ENCODE measurements around the gene TFEB.

Gene TFEB

DNA sequence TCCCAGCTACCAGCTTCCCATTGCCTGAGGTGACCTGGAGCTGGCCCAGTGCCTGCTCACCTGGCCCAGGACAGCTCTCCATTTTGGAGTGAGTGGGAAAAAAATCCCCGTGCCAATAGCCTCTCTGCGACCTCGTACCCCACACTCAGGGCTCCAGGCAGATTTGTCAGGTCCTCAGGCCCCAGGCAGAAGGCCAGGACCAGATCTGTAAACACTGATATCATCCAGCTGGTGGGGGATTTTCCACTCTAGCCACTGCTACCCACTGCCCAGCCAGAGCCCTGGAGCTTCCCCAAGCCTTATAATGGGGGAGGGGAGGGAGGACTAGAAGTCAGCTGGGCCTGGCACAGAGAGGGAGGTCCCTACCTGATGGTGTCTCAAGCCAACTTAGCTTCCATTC lies 13.1 kb upstream of the TFEB start:
- no peak overlapping the region for H3K27ac Mint-ChIP-seq
- no peak overlapping the region for H3K4me3 Mint-ChIP-seq
- H3K27me3 Mint-ChIP-seq = peaks cover 5% of the 10 kb centered on the region
- H3K4me1 Mint-ChIP-seq = no peaks in the 10 kb centered on the region
- no peaks in the 10 kb centered on the region for H3K9me3 Mint-ChIP-seq
- ATAC-seq (no peak), DNase-seq (no peak)

- no peaks in the 10 kb centered on the region for H3K9me3 Mint-ChIP-seq
- peaks cover under 1% of the 10 kb centered on the region for H3K27me3 Mint-ChIP-seq
- H3K4me1 Mint-ChIP-seq = no peaks in the 10 kb centered on the region
- DNase-seq (no peak), ATAC-seq (no peak)
- no peak overlapping the region for H3K27ac Mint-ChIP-seq
- no peak overlapping the region for H3K4me3 Mint-ChIP-seq
Measured at GRCh38 chr6:41748102-41748477, 12.7 kb upstream of the TFEB start.

DNA sequence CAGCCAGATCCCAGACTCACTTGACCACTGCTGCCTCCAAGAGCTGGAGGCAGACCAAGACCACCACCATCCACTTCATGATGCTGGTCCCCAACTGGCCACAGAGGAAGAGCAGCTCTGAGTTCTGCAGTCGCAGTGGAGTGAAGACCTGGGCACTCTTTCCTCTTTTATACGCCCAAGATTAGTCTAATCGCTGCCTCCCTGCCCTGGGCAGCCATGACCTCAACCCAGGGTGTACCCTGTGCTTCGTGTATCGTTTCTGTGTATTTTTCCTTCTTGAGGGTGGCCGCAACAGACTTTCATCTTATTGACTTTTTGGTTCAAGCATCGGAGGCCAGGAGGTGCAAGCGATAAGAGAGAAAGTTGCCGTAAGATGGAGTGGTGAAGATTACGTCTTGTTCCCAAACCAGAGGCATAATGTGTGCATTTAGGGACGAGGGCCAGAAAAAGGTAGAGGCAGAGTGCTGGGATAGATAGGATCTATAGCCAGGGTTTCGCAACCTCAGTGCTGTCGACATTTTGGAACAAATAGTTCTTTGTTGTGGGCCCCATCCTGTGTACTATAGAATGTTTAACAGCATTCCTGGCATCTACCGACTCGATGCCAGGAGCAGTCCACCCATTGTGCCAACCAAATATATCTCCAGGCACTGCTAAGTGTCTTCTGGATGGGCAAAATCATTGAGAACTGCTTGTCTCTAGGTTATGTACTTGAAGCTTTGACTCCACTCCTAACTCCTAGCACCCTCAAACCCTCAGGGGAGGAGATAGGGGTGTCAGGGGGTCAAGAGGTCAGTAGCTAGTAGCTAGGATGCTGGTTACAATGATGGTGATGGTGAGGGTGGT lies 12.1 kb upstream of the TFEB start, which contains the start of gene PGC:
TSS of gene PGC (minus strand) at position 142 of the 846 bp plus-strand sequence. CDS start at position 79, 63 bp downstream.
- no peak within 1 kb of the TSS for H3K4me3 Mint-ChIP-seq
- no peaks in the 10 kb centered on the region for H3K27me3 Mint-ChIP-seq
- ATAC-seq (no peak), DNase-seq (no peak)
- no peaks in the 10 kb centered on the region for H3K9me3 Mint-ChIP-seq
- H3K4me1 Mint-ChIP-seq = no peaks in the 10 kb centered on the region
- H3K27ac Mint-ChIP-seq = no peak within 1 kb of the TSS

DNA sequence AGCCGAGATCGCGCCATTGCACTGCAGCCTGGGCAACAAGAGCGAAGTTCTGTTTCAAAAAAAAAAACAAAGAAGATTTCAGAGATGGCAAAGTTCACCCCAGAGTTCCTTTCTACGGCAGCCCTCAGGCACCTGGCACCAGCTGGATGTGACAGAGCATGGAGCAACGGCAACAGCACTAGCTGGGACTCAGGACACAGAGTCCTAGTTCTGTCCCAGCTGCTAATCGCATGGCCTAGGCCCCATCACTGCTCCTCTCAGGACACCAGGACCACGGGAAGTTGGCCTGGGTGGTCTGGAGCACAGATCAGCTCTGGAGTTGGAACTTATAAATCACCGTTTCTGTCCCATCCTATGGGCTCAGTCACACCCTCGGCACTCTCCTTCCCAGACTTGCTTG lies 10.7 kb upstream of the TFEB start:
- H3K4me3 Mint-ChIP-seq = no peak overlapping the region
- no peaks in the 10 kb centered on the region for H3K27me3 Mint-ChIP-seq
- H3K27ac Mint-ChIP-seq = no peak overlapping the region
- ATAC-seq = no peak
- DNase-seq = no peak
- H3K4me1 Mint-ChIP-seq = no peaks in the 10 kb centered on the region
- H3K9me3 Mint-ChIP-seq = no peaks in the 10 kb centered on the region

DNA sequence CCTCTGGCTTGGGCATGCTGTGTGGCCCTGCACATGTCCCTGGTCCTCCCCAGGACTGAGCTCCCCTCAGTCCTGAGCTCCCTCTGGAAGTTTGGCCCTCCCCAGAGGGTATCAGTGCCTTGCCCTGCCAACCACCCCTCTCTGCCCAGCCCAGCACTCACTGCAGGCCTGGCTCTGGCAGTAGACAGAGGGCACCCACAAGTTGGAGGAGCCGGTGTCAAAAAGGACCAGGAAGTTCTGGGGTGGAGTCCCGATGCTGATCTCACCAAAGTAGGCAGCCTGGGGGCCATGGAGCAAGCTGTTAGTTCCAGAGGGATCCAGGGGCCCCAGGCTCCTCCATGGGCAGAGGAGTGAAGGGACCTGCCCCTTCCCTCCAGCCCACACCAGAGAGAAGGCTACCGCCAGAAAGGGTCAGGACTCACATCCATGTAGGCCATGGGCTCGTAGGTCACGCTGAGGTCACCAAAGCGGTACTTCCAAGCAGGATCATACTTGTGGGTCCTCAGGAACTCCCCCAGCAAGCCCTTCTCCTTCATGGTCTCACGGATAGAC lies 8.9 kb upstream of the TFEB start:
- no peak for DNase-seq
- ATAC-seq = no peak
- no peaks in the 10 kb centered on the region for H3K27me3 Mint-ChIP-seq
- H3K4me3 Mint-ChIP-seq = no peak overlapping the region
- no peaks in the 10 kb centered on the region for H3K4me1 Mint-ChIP-seq
- no peak overlapping the region for H3K27ac Mint-ChIP-seq
- H3K9me3 Mint-ChIP-seq = no peaks in the 10 kb centered on the region

- DNase-seq (no peak), ATAC-seq (no peak)
- Mint-ChIP-seq H3K4me1 (no peaks in the 10 kb centered on the region), H3K4me3 (no peak overlapping the region), H3K9me3 (no peaks in the 10 kb centered on the region), H3K27me3 (no peaks in the 10 kb centered on the region), H3K27ac (peak overlapping the region in 1 of 2 donors; percentile 22)
Measured at GRCh38 chr6:41743406-41744235, 8.2 kb upstream of the TFEB start.

- Mint-ChIP-seq H3K27me3 (no peaks in the 10 kb centered on the region), H3K4me3 (no peak overlapping the region), H3K4me1 (no peaks in the 10 kb centered on the region), H3K9me3 (no peaks in the 10 kb centered on the region), H3K27ac (no peak overlapping the region)
- DNase-seq (no peak), ATAC-seq (no peak)
Measured at GRCh38 chr6:41741625-41742490, 6.5 kb upstream of the TFEB start.

DNA sequence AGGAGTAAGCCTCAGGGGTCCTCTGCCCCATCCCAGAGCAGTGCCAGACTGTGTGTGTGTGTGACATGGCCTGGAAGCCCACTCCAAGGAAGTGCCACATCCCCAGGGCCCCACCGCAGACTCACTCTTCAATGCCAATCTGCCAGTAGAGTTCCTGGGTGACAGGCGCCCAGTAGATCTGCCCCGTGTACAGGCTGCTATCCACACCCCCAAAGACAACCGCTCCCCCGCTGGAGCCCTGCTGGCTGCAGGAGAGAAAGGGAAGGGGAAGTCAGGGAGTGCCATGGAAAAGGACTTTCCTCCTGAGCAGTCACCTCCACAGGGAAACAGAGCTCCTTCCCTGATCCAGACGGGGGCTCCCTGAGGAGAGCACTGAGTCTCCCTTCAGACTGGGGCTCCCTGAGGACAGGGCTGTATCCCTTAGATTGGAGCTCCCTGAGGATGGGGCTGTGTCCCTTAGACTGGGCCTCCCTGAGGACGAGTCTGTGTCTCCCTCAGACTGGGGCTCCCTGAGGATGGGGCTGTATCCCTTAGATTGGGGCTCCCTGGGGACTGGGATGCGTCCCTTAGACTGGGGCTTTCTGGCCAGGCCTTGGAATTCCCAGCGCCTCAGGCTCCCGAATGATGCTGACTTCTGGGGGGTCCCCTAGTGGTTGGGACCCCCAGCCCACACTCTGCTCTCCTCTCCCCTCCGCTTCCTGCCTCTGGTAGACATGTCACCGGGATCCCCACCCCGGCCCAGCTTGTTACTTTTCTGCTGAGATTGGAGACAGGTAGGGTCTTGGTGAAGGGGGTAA lies 5.2 kb upstream of the TFEB start:
- DNase-seq (no peak), ATAC-seq (no peak)

DNA sequence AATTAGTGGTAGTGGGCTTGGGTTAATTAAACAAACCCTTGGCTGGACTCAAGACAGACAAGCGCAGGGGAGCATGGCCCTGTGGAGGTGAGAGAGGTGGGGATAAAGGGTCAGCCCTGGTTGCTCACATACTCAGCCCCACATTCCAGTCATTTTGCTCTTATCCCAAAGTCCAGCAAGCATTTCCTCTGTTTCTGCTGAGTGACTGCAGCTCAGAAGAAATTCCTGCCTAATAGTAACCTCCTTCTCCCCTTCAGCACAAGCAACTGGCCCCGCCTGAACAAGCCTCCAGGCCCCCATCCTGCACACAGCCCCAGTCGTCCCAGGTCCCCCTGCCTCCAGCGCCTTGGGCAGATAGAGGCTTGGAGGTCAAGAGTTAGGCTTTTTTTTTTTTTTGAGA lies 3.6 kb upstream of the TFEB start:
- Mint-ChIP-seq H3K9me3 (no peaks in the 10 kb centered on the region), H3K4me1 (peaks cover 9% of the 10 kb centered on the region), H3K27ac (no peak overlapping the region), H3K27me3 (no peaks in the 10 kb centered on the region), H3K4me3 (no peak overlapping the region)
- DNase-seq (no peak), ATAC-seq (no peak)

More for the DNA sequence above, 5.2 kb upstream of the TFEB start:
- H3K27ac Mint-ChIP-seq = peak overlapping the region in 1 of 2 donors; percentile 79
- H3K4me3 Mint-ChIP-seq = no peak overlapping the region
- peaks cover 9% of the 10 kb centered on the region for H3K4me1 Mint-ChIP-seq
- no peaks in the 10 kb centered on the region for H3K9me3 Mint-ChIP-seq
- no peaks in the 10 kb centered on the region for H3K27me3 Mint-ChIP-seq

GRCh38 chr6:41737591-41738130 lies 2.3 kb upstream of the TFEB start:
- no peak for ATAC-seq
- no peaks in the 10 kb centered on the region for H3K9me3 Mint-ChIP-seq
- no peak for DNase-seq
- H3K4me1 Mint-ChIP-seq = peaks cover 17% of the 10 kb centered on the region
- H3K27me3 Mint-ChIP-seq = no peaks in the 10 kb centered on the region
- H3K4me3 Mint-ChIP-seq = no peak overlapping the region
- H3K27ac Mint-ChIP-seq = no peak overlapping the region

- Mint-ChIP-seq H3K9me3 (no peaks in the 10 kb centered on the region), H3K4me3 (no peak overlapping the region), H3K27me3 (no peaks in the 10 kb centered on the region)
Measured at GRCh38 chr6:41736800-41737555, 1.6 kb upstream of the TFEB start.

GRCh38 chr6:41736186-41736733 lies 852 bp upstream of the TFEB start:
- ATAC-seq (no peak), DNase-seq (no peak)
- Mint-ChIP-seq H3K4me1 (peaks cover 29% of the 10 kb centered on the region), H3K4me3 (no peak overlapping the region), H3K27ac (no peak overlapping the region), H3K27me3 (no peaks in the 10 kb centered on the region), H3K9me3 (no peaks in the 10 kb centered on the region)

More at GRCh38 chr6:41736800-41737555, 1.6 kb upstream of the TFEB start:
- no peak for DNase-seq
- no peak for ATAC-seq
- H3K27ac Mint-ChIP-seq = no peak overlapping the region
- H3K4me1 Mint-ChIP-seq = peaks cover 23% of the 10 kb centered on the region

DNA sequence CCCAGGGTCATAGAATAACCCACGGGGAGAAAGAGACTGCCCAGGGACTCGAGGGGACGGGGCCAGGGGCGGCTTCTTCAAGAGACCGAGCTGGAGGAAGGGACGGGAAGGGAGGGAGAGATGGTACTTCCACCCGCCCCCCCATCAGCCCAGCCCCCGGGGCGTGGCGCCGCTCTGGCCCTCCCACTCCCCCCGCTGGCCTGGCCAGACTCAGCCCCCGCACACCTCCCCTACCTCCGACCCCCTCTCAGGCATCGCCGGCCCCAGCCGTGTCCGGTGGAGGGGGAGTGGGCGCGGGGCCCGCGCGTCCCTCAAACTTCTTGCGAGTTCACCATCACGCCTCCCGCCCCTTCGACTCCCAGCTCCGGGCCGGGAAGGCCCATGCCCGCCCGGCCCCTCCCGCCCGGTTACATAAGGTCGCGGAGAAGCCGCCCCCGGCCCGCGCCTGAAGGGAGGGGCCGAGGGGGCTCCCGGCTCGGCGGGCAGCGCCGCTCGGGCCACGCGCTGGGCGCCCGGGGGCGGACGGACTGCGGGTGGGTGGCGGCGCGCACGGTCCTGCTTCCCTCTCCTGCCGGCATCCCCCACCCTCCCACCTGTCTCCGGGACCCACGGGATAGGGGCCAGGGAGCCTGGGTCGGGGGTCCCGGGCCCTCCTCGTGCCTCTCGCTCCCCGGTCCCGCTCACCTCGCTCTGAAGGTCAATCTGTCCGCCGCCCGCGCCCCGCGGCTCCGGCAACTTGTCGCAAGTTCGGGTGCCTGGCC lies 562 bp downstream of the TFEB start:
- no peaks in the 10 kb centered on the region for H3K9me3 Mint-ChIP-seq
- peak; percentile 71 to 75 for DNase-seq
- peak; percentile 48 for ATAC-seq
- H3K27ac Mint-ChIP-seq = peak overlapping the region in 1 of 2 donors; percentile 34
- peak overlapping the region; percentile 81 to 85 for H3K4me3 Mint-ChIP-seq
- H3K27me3 Mint-ChIP-seq = no peaks in the 10 kb centered on the region
- peaks cover 43% of the 10 kb centered on the region for H3K4me1 Mint-ChIP-seq

All from stimulated activated naive CD8-positive, alpha-beta T cell treated with anti-CD3 and anti-CD28 coated beads, Interleukin-15, amount 100 ng/mL, for 72 hours (primary cell).